ENCODE data around the gene RCSD1. TPM values are rescaled to one million over a fixed set of nuclear protein-coding genes. Genes with fewer than 3 reads are reported as not detected.

RCSD1 gene
- total and polyA plus RNA-seq, 2 of the 13 experiments (the other 11 are each of a cell fraction or from before 2014, with no cell fraction given), result not detected

GRCh38 chr1:167687919-167688519 lies 58.0 kb downstream of the RCSD1 start (continued):
- TF ChIP-seq RAD21 (CRISPR knock-in tag; IDR thresholded peaks at IDR 0.05) (peak; percentile 70; the same call in 1 of the 2 replicates), ZMYM4 (CRISPR knock-in tag; IDR thresholded peaks at IDR 0.05) (no peak)

GRCh38 chr1:167689567-167689920 lies 59.5 kb downstream of the RCSD1 start:
- Histone ChIP-seq H3K27me3 (ENCODE audit: control insufficient read depth in 1 of 2, insufficient read depth in 2 of 2, low read length in 2 of 2) (peaks cover 0 to 18% of the 10 kb centered on the region in 2 experiments; a peak in 2 of 5 replicates), H3K4me2 (ENCODE audit: low read depth, low read length) (no peak overlapping the region), H4K20me1 (ENCODE audit: insufficient read depth, low read length) (no peaks in the 10 kb centered on the region), H3K4me1 (ENCODE audit: insufficient read depth, low read length) (peaks cover 7% of the 10 kb centered on the region), H2AFZ (ENCODE audit: low read length) (no peak overlapping the region), H3K36me3 (replicated peaks in 1 of 2; ENCODE audit: control insufficient read depth in 1 of 2, insufficient read depth in 2 of 2, low read length in 2 of 2) (no peaks in the 10 kb centered on the region), H3K79me2 (ENCODE audit: insufficient read depth, low read length) (no peaks in the 10 kb centered on the region), H3K27ac (ENCODE audit: extremely low read length, insufficient read depth, low read length) (no peak overlapping the region), H3K9me3 (ENCODE audit: low read length) (no peaks in the 10 kb centered on the region), H3K9ac (ENCODE audit: insufficient read depth, low read depth, low read length) (no peak overlapping the region), H3K4me3 (replicated peaks in 1 of 3; ENCODE audit: insufficient read depth in 1 of 3, low read depth in 2 of 3, low read length in 3 of 3) (no peak overlapping the region)
- no peak for ATAC-seq
- CTCF ChIA-PET (ENCODE audit: low intra/inter-chr PET ratio, low total read pairs), result no interaction called here
- no peak for FAIRE-seq
- in situ Hi-C loops (cut with HindIII; ENCODE audit: extremely low pct_ligation_motif_present, low pct_unique_long_range_greater_than_20kb), result loop anchor here (5.0 kb wide), 1 partner anchor 87 kb away; no protein-coding TSS in a partner anchor
- POLR2A ChIA-PET, result no interaction called here
- TF ChIP-seq ZNF138 (CRISPR knock-in tag; IDR thresholded peaks at IDR 0.05; ENCODE audit: low read depth), result no peak
- TF ChIP-seq, protein P1, sequence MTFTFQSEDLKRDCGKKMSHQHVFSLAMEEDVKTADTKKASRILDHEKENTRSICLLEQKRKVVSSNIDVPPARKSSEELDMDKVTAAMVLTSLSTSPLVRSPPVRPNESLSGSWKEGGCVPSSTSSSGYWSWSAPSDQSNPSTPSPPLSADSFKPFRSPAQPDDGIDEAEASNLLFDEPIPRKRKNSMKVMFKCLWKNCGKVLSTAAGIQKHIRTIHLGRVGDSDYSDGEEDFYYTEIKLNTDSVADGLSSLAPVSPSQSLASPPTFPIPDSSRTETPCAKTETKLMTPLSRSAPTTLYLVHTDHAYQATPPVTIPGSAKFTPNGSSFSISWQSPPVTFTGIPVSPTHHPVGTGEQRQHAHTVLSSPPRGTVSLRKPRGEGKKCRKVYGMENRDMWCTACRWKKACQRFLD (CRISPR knock-in tag; IDR thresholded peaks at IDR 0.05; ENCODE audit: borderline replicate concordance), result no peak
- no peak for TF ChIP-seq MAFF (IDR thresholded peaks at IDR 0.05; ENCODE audit: low read depth, low read length)
- no peak for TF ChIP-seq ZNF12 (CRISPR knock-in tag; IDR thresholded peaks at IDR 0.05)
- no peak for TF ChIP-seq ZNF101 (CRISPR knock-in tag; IDR thresholded peaks at IDR 0.05; ENCODE audit: borderline replicate concordance, low read depth)
- no peak for TF ChIP-seq HOXA3 (CRISPR knock-in tag; IDR thresholded peaks at IDR 0.05)
- TF ChIP-seq KLF16 (CRISPR knock-in tag; IDR thresholded peaks at IDR 0.05), result no peak
- TF ChIP-seq SOX13 (IDR thresholded peaks at IDR 0.05), result no peak
- peak in 1 of 2 experiments; percentile 22; a peak in 1 of 4 replicates for TF ChIP-seq SOX13 (CRISPR knock-in tag; conservative IDR thresholded peaks at IDR 0.05 in 1 of 2, IDR thresholded peaks at IDR 0.05 in 1 of 2)
- TF ChIP-seq ZNF761 (CRISPR knock-in tag; conservative IDR thresholded peaks at IDR 0.05), result no peak
- TF ChIP-seq PHF5A (CRISPR knock-in tag; IDR thresholded peaks at IDR 0.05; ENCODE audit: low read depth, unreplicated experiment), result no peak
- TF ChIP-seq ZFP36 (IDR thresholded peaks at IDR 0.05; ENCODE audit: borderline replicate concordance, low read depth, low read length, partially characterized antibody), result no peak
- TF ChIP-seq, protein P2, sequence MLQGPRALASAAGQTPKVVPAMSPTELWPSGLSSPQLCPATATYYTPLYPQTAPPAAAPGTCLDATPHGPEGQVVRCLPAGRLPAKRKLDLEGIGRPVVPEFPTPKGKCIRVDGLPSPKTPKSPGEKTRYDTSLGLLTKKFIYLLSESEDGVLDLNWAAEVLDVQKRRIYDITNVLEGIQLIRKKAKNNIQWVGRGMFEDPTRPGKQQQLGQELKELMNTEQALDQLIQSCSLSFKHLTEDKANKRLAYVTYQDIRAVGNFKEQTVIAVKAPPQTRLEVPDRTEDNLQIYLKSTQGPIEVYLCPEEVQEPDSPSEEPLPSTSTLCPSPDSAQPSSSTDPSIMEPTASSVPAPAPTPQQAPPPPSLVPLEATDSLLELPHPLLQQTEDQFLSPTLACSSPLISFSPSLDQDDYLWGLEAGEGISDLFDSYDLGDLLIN (CRISPR knock-in tag; IDR thresholded peaks at IDR 0.05; ENCODE audit: borderline replicate concordance), result no peak
- TF ChIP-seq STAG1 (CRISPR knock-in tag; IDR thresholded peaks at IDR 0.05), result no peak
- peak in 1 of 2 experiments; percentile 29; a peak in 1 of 4 replicates for TF ChIP-seq NR2F1 (CRISPR knock-in tag; IDR thresholded peaks at IDR 0.05)
- 22% methylated on average over 5 of the region's 5 CpGs for WGBS (ENCODE audit: low lambda C conversion rate)
- peak; percentile 20 for DNase-seq (ENCODE audit: low spot score)
- BruUV-seq (replicated peaks), result no TSS peak
- intact Hi-C loops (cut with micrococcal nuclease; ENCODE audit: unreplicated experiment), result loop anchor here (2.0 kb wide), 1 partner anchor 133 kb away; no protein-coding TSS in a partner anchor
